ENCODE data around the gene CFAP91.

The CFAP91 gene

DNA sequence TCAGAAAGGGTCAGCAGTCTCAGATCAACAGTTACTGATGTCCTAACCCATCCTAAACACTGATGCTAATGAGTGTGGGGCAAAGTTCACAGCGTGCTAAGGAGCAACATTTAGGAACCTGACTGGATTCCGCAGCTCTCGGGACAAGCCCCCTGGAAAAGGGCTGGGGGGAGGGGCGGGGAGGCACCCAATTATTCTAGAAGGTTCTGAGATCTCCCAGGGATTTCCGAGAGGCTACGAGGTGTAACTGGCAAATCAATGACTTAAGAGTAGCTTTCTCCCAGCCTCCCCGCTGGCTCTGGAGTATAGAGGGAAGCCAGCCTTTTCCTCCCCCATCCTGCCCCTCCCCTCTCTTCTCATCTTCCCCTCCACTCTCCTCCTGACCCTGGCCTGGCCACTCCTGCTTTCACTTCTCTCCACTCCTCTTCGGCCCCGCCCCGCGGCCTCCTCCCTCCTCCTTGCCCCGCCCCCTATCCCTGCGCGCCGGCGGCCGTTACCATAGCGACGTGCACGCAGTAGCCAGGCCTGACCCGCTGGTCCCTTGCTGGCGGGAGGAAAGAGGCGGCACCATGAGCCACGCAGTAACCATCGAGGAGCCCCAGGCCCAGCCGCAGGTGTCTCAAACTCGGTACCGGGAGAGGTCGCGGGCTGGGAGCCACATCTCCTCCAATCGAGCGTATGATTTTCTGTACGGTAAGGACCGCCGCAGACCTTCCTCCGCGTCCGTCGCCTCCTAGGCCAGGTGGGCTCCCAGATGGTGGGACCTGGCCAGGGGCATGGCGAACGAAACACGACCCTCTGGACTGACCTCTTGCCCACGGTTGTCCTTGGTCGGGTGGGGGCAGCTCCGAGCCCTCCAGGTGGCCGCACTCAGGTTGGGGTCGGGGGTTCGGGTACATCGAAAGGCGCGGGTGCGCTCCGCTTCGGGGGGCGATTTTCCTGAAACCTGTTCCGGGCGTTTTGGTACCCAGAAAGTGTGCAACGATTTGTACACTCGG is at the start of gene CFAP91:
Gene CFAP91, plus strand, starts transcription at position 493 of the 998 bp plus-strand sequence. Its CDS starts 77 bp downstream, at position 570.
- DNase-seq = peak; percentile 91 to 95

GRCh38 chr3:119653876-119654275 is 48.9 kb upstream of the CFAP91 start:
- no peak for DNase-seq

DNA sequence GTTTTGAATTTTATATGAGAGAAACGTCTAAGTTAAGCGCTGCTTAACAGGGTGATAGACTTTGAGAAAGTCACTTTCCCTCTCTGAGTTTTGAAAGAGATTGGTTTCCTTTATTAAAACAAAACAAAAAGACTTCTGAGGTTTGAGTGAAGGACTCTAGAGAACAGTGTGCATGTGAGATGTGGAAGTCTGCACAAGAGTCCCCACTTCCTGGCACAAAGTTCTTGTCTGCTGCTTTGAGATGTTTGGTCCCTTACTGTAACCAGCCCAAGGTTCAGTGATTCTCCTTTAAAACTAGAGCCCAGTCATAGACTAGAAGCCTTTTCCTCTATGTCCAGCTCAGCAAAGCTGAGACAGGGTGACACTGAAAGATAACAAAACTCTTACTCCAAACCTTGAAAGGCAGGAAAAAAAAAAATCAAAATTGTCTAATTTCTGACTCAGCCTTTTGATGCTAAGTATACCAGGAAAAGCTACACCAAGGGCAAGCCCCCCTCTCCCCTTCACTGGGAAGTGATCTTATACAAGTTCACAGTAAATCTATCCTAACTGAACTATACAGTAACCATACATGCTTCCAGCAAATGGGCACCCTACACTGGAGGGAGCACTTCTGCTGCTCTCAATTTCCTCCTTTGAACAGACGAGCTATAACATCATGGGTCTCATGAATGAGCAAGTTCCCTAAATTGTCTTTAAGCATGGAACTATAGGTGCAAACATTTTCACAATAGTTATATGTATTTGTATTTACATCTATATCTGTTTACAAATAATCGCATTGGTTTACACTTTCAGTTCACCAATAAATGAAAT is 44.7 kb upstream of the CFAP91 start:
- DNase-seq = no peak

DNA sequence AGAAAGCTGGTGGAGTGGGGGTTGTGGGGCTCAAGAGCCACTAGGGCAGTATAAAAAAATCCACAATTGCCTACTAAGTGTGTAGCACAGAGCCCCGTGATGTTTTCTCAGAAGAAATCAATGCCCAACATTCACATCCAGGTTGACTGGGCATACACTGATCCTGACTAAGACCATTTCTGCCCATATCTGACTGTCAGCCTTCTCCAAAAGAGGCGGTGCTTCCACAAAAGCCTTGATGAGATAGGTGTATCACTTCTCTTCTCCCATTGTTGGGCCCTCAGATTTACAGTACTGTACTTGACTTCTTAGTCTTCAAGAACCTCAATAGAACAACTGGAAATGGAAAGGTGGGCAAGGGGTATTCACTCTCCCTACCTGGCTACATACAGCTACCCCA is 43.8 kb upstream of the CFAP91 start:
- no peak for DNase-seq

DNA sequence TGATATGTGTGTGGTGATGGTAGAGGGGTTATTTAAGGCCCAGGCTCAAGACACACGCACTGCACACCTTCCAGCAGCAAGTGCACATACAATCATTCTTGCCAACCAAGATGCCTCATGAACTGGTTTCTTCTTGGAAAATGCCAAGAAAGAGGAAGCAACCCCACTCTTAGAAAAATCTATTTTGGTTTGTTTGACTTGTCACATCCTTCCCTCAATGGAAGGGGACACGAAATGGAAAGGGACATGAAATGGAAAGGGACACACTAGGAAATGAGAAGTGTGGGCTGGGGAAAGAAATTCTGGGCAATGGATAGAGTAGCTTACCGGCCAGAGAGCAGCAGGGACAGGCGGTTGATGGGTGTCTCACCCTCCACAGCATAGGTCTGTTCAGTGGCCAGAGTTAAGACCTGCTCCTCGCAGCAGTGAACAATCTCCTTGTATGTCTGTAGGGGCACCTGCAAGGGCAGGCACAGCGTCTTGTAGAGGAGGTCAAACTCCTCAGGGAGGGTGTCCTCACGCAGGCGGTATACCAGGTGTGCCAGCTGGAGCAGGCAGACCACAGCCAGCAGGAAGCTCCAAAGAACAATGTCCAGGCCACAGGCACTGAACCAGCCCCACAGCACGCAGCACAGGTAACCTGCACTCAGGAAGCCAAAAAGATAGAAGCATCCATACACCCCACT is 43.1 kb upstream of the CFAP91 start:
- DNase-seq = no peak

- DNase-seq = no peak
These were observed 42.1 kb upstream of the CFAP91 start, which contains the start of gene POPDC2 for GRCh38 chr3:119660474-119661440. Gene POPDC2, minus strand, starts transcription at chr3:119660589. Its CDS starts 166 bp downstream, at chr3:119660423.

DNA sequence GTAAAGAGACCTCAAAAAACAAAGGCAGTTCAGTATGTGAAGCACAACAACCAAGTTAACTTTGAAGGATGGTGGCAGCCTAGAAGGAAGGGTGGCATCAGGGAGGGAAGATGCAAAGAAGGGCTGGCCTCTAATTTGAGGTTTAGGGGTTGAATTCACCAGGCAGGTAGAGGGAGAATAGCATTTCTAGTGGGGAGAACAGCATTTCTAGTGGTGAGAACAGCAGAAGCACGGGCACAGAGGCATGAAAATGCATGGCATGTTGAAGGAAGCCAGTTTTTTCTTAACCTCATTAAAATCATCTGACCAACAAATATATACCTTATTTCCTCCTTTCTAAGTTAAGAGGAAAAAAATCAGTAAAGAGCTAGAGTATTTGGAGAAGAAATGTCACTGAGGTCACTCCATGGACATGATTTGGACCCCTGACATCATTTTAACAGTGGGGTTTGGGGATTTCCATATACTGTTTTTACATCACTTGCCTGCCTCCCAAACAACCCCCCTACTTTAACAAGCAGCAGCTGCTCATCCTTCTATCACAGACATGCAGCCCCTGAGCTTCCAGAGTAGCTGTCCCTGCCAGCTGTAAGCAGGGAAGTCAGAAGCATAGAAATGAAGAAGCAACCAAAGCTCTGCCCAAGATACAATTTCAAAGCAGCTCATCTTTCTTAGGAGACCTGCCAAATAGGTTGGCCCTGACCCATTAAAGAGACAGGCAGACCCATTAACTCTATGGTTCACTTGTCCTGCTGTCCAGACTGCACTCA is 40.0 kb upstream of the CFAP91 start:
- no peak for DNase-seq

DNA sequence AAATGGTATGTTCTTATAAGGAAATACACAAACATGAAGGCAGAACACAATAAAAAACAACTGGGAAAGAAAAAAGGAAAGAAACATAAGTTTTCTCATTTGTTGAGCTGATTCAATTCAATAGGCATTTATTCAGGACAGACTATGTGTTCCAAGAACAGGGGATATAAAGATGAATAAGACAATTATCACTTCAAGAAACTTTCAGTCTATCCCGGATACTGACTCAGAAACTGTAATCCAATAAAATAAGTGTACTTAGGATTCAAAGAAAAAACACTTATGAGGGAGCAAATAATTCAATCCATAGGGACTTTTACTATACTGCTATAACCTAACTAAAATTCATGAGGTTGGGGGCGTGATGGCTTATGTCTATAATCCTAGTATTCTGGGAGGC is 38.9 kb upstream of the CFAP91 start:
- DNase-seq = no peak

GRCh38 chr3:119664370-119664769 is 38.5 kb upstream of the CFAP91 start:
- DNase-seq = no peak

- no peak for DNase-seq
These were observed 37.9 kb upstream of the CFAP91 start for GRCh38 chr3:119664850-119665379.

DNA sequence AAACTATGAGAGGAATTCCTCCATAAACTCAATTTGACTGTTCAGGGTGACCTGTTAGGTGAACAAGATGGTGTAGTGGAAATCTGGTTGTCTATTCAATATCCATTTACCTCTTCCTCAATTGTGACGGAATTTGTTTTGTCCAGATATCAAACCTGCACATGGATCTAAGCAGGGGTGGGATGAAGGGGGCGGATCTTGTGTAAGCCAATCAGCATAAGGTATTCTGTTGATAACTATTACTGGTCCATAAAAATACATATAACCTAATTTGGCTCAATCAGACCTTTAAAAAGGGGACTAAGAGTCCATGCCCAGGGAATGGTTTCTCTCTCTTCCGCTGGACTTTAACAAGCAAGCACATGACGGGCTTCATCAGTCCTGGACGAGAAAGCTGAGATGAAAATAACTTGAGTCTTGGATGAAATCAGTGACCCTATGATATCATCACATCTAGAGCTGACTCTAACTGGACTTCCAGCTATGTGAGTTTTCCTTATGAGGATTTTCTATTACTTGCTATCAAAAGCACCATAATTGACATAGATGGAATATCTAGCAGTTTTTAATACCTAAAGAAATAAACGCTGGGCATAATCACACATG is 36.8 kb upstream of the CFAP91 start:
- no peak for DNase-seq

GRCh38 chr3:119669906-119670570 is 32.8 kb upstream of the CFAP91 start:
- no peak for DNase-seq

DNA sequence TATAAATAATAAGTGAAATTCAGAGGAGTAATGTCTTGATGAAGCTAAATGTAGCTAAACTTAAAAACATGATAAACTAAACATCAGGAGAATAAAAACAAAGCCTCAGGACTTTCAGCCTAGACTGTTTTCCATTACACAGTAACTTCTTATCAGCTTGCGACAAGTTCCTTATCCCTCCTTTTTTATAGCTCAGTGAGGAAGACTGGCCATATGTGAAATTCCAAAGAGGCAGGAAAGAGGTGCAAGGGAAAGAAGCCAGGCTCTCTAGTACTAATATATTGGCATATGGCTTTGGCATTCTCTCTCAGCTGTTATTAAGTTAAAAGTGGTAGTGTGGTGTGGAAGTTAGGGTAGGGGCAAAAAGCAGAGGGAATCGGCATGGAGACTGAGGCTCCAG is 30.0 kb upstream of the CFAP91 start:
- DNase-seq = no peak

- DNase-seq = no peak
These were observed 28.9 kb upstream of the CFAP91 start for GRCh38 chr3:119673875-119674274.

- no peak for DNase-seq
These were observed 27.5 kb upstream of the CFAP91 start for GRCh38 chr3:119675188-119675874.

DNA sequence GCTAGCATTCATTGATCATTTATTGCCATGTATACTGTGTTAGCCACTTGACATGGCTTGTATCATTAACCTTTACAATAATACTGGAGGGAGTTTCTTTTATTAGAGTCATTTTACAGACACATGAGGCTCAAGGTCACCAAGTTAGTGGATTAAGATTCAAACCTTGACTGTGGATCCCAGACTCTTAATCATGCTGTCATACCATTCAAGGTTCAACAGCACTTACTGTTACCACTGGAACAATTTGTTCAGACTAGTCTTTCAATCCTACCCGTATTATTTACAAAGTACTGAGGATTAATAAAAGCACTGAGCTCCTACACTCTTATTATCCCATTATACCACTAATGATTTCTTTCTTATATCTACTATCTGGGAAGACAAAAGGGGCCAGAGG is 26.8 kb upstream of the CFAP91 start:
- no peak for DNase-seq

- DNase-seq = peak; percentile 99
These were observed 25.8 kb upstream of the CFAP91 start, which contains the start of gene COX17 for GRCh38 chr3:119676771-119677640. Gene COX17, minus strand, starts transcription at chr3:119677406. Its CDS starts 96 bp downstream, at chr3:119677310.

- DNase-seq = no peak
These were observed 25.2 kb upstream of the CFAP91 start for GRCh38 chr3:119677641-119677934.

Measured in CD4-positive, alpha-beta T cell treated with Interleukin-4 for 1 hour (primary cell).